LNCAP (cell line): ENCODE results near the gene SCAF8.

Experiments used
- CTCF ChIP-seq: fragments of 450-650 bp; IDR thresholded peaks from 2 replicates; pipeline ENCODE4 v1.5.1; 2017; ENCODE audit warnings: mild to moderate bottlenecking

The SCAF8 gene

DNA sequence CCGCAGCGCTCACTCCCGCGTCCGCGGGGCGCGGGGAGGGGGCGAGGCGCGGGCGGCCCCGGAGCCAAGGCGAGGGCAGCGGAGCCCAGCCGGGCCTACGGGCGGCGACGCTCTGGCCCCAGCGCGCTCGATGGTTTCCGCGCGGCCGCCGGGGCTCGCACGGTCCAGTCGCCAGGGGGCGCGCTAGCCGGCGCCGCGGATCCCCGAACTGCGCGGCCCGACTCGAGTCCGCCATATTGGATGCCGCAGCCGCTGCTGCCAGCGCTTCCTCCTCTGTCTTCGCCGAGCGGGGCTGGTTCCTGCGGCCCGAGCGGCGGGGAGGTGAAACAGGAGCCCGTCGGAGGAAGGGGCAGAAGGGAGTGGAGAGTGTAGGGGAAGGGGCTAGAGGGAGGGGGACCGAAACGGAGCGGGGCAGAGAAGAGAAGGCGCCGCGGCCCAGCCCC lies at the start of gene SCAF8:
SCAF8 (plus strand) TSS at position 234 of the 443 bp plus-strand sequence. CDS start 485 bp downstream, outside the sequence.
- TF ChIP-seq CTCF: peak; percentile 85

DNA sequence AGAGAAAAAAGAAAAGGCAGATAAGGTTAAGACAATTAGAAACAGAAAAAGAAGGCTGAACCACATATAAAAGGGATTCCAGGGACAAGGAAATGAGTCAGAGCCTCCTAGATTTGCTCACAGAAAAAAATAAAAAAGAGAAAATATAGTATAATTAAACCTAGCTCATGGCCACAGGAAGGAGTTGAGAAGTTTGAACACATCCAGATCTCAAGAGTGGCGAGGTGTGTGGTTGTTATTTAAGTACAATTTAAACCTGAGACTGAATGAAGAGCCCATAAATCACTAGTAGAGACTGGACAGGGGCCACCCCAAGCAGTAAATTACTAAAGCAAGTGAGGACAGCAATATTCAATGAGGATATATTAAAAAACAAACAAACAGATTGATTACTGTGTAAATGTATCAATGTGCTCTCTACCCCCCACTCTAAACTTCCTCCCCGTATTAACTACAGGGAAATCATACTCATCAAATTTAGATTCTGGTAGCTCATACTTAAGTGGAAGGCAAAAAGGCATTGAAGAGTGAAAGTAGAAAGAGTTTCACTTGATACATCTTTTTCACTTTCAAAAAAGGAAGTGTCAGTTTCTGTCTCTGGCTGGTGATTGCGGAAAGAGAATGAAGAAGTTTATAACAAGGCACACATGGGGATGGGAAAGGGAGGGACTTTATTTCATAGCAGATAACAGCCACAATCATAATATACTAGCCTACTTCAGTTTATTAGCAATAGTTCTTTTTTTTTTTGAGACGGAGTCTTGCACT lies 49.3 kb upstream of the SCAF8 start:
- no peak for TF ChIP-seq CTCF

- no peak for TF ChIP-seq CTCF
These were observed 47.1 kb upstream of the SCAF8 start for GRCh38 chr6:154686162-154686561.

DNA sequence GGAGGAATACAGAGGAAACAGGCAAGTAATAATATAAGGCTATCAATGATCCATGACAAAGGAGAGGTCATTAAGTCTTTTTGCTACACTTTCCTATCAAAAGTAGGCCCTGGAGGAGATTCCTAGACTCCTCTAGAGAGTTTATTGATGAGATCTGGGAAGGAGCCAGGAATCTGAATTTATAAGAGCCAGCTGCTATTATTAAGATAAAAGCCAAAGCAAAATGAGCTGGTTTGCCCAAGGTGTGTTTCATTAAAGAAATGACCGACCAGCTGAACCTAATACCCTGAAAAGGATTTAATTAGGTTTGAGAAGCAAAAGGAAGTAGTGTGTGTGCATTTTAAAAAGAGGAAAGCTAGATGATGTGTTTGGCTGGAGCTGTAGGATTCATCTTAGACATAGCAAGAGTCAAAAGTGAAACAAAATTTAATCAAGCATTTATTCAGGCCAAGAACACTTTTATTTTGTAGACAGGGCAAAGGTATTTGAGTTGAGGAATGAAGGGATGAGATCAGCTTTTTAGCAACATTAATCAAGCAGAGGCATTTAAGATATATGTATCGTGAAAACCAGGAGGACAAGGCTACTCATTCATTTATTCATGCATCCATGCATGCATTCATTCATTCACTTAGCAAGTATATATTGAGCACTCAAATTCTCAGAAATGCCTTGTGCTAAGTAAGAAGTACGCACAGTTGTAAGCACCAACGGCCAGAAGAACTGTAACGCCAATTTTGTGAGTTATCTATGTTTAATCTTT lies 43.5 kb upstream of the SCAF8 start:
- TF ChIP-seq CTCF: no peak

- TF ChIP-seq CTCF: no peak
These were observed 42.4 kb upstream of the SCAF8 start for GRCh38 chr6:154690857-154691256.

GRCh38 chr6:154696661-154697060 lies 36.6 kb upstream of the SCAF8 start:
- no peak for TF ChIP-seq CTCF

- no peak for TF ChIP-seq CTCF
These were observed 30.1 kb upstream of the SCAF8 start for GRCh38 chr6:154703124-154703523.
